Activated naive CD8-positive, alpha-beta T cell (primary cell): ENCODE results near the gene GIMAP7.

Source experiments
- H3K27ac Mint-ChIP-seq: one replicate; pipeline ENCODE4 v1.8.0; 2021; ENCODE audit warnings: mixed read lengths
- H3K27me3 Mint-ChIP-seq: one replicate; pipeline ENCODE4 v1.8.0; 2021; ENCODE audit warnings: mixed read lengths
- H3K36me3 Mint-ChIP-seq: one replicate; pipeline ENCODE4 v1.8.0; 2021; ENCODE audit warnings: mixed read lengths
- H3K4me1 Mint-ChIP-seq: one replicate; pipeline ENCODE4 v1.8.0; 2021; ENCODE audit warnings: low read depth, mixed read lengths
- H3K4me3 Mint-ChIP-seq: one replicate; pipeline ENCODE4 v1.8.0; 2021; ENCODE audit warnings: mild to moderate bottlenecking, mixed read lengths
- H3K9me3 Mint-ChIP-seq: one replicate; pipeline ENCODE4 v1.8.0; 2021; ENCODE audit warnings: low read depth, mixed read lengths

The GIMAP7 gene

GRCh38 chr7:150538259-150538658 is 23.6 kb downstream of the GIMAP7 start:
- H3K4me1 Mint-ChIP-seq: peaks cover 5% of the 10 kb centered on the region
- no peaks in the 10 kb centered on the region for H3K27me3 Mint-ChIP-seq
- peaks cover 27% of the 10 kb centered on the region for H3K36me3 Mint-ChIP-seq
- H3K4me3 Mint-ChIP-seq: no peak overlapping the region
- no peak overlapping the region for H3K27ac Mint-ChIP-seq
- peaks cover 21% of the 10 kb centered on the region for H3K9me3 Mint-ChIP-seq

GRCh38 chr7:150553163-150553562 is 38.5 kb downstream of the GIMAP7 start:
- H3K9me3 Mint-ChIP-seq: peaks cover 12% of the 10 kb centered on the region
- peaks cover 30% of the 10 kb centered on the region for H3K36me3 Mint-ChIP-seq
- no peak overlapping the region for H3K4me3 Mint-ChIP-seq

GRCh38 chr7:150556521-150557138 is 42.0 kb downstream of the GIMAP7 start:
- Mint-ChIP-seq H3K27ac (peak overlapping the region; percentile 91), H3K4me1 (peaks cover 70% of the 10 kb centered on the region), H3K4me3 (peak overlapping the region; percentile 69), H3K9me3 (peaks cover 17% of the 10 kb centered on the region), H3K36me3 (peaks cover 36% of the 10 kb centered on the region), H3K27me3 (no peaks in the 10 kb centered on the region)

More at GRCh38 chr7:150553163-150553562, 38.5 kb downstream of the GIMAP7 start:
- no peaks in the 10 kb centered on the region for H3K27me3 Mint-ChIP-seq
- peaks cover 64% of the 10 kb centered on the region for H3K4me1 Mint-ChIP-seq
- peak overlapping the region; percentile 82 for H3K27ac Mint-ChIP-seq

GRCh38 chr7:150560486-150560885 is 45.8 kb downstream of the GIMAP7 start:
- H3K9me3 Mint-ChIP-seq: peaks cover 7% of the 10 kb centered on the region
- peak overlapping the region; percentile 76 for H3K27ac Mint-ChIP-seq
- peaks cover 11% of the 10 kb centered on the region for H3K36me3 Mint-ChIP-seq
- H3K4me1 Mint-ChIP-seq: peaks cover 74% of the 10 kb centered on the region
- no peak overlapping the region for H3K4me3 Mint-ChIP-seq
- H3K27me3 Mint-ChIP-seq: no peaks in the 10 kb centered on the region

- Mint-ChIP-seq H3K4me1 (peaks cover 78% of the 10 kb centered on the region), H3K36me3 (peaks cover 9% of the 10 kb centered on the region), H3K27ac (peak overlapping the region; percentile 100)
These were observed 48.2 kb downstream of the GIMAP7 start for GRCh38 chr7:150562919-150563318.

GRCh38 chr7:150564006-150564405 is 49.3 kb downstream of the GIMAP7 start:
- H3K36me3 Mint-ChIP-seq: peaks cover 11% of the 10 kb centered on the region
- peak overlapping the region; percentile 83 for H3K4me3 Mint-ChIP-seq
- H3K27me3 Mint-ChIP-seq: no peaks in the 10 kb centered on the region
- peak overlapping the region; percentile 100 for H3K27ac Mint-ChIP-seq
- peaks cover 4% of the 10 kb centered on the region for H3K9me3 Mint-ChIP-seq
- H3K4me1 Mint-ChIP-seq: peaks cover 77% of the 10 kb centered on the region

More at GRCh38 chr7:150562919-150563318, 48.2 kb downstream of the GIMAP7 start:
- peak overlapping the region; percentile 83 for H3K4me3 Mint-ChIP-seq
- H3K27me3 Mint-ChIP-seq: no peaks in the 10 kb centered on the region
- peaks cover 4% of the 10 kb centered on the region for H3K9me3 Mint-ChIP-seq

GRCh38 chr7:150564566-150564965 is 49.9 kb downstream of the GIMAP7 start:
- Mint-ChIP-seq H3K4me1 (peaks cover 83% of the 10 kb centered on the region), H3K27ac (peak overlapping the region; percentile 100), H3K9me3 (peaks cover 4% of the 10 kb centered on the region), H3K4me3 (peak overlapping the region; percentile 83), H3K27me3 (no peaks in the 10 kb centered on the region), H3K36me3 (peaks cover 17% of the 10 kb centered on the region)

GRCh38 chr7:150565239-150565638 is 50.6 kb downstream of the GIMAP7 start:
- Mint-ChIP-seq H3K9me3 (peaks cover 4% of the 10 kb centered on the region), H3K36me3 (peaks cover 17% of the 10 kb centered on the region), H3K27ac (peak overlapping the region; percentile 100)

GRCh38 chr7:150566123-150566522 is 51.5 kb downstream of the GIMAP7 start:
- peak overlapping the region; percentile 100 for H3K27ac Mint-ChIP-seq
- peak overlapping the region; percentile 92 for H3K4me3 Mint-ChIP-seq
- peaks cover 1% of the 10 kb centered on the region for H3K9me3 Mint-ChIP-seq
- no peaks in the 10 kb centered on the region for H3K27me3 Mint-ChIP-seq
- peaks cover 20% of the 10 kb centered on the region for H3K36me3 Mint-ChIP-seq
- peaks cover 95% of the 10 kb centered on the region for H3K4me1 Mint-ChIP-seq

More at GRCh38 chr7:150565239-150565638, 50.6 kb downstream of the GIMAP7 start:
- Mint-ChIP-seq H3K27me3 (no peaks in the 10 kb centered on the region), H3K4me1 (peaks cover 90% of the 10 kb centered on the region), H3K4me3 (peak overlapping the region; percentile 22)

GRCh38 chr7:150566572-150566971 is 51.9 kb downstream of the GIMAP7 start:
- Mint-ChIP-seq H3K4me3 (peak overlapping the region; percentile 92), H3K27ac (peak overlapping the region; percentile 100), H3K4me1 (peaks cover 92% of the 10 kb centered on the region), H3K36me3 (peaks cover 22% of the 10 kb centered on the region), H3K9me3 (no peaks in the 10 kb centered on the region), H3K27me3 (no peaks in the 10 kb centered on the region)

- Mint-ChIP-seq H3K27ac (peak within 1 kb of the TSS; percentile 100), H3K4me1 (peaks cover 88% of the 10 kb centered on the region), H3K9me3 (no peaks in the 10 kb centered on the region), H3K27me3 (no peaks in the 10 kb centered on the region), H3K4me3 (peak within 1 kb of the TSS; percentile 92), H3K36me3 (peaks cover 28% of the 10 kb centered on the region)
These were observed 52.5 kb downstream of the GIMAP7 start, which contains the start of gene GIMAP4 for GRCh38 chr7:150567169-150567568. Gene GIMAP4 (plus strand): TSS chr7:150567390. CDS start chr7:150569902, 2,512 bp downstream.

- peak overlapping the region; percentile 92 for H3K4me3 Mint-ChIP-seq
- H3K27ac Mint-ChIP-seq: peak overlapping the region; percentile 100
- H3K27me3 Mint-ChIP-seq: no peaks in the 10 kb centered on the region
- H3K9me3 Mint-ChIP-seq: peaks cover 7% of the 10 kb centered on the region
- H3K4me1 Mint-ChIP-seq: peaks cover 84% of the 10 kb centered on the region
- peaks cover 35% of the 10 kb centered on the region for H3K36me3 Mint-ChIP-seq
These were observed 53.2 kb downstream of the GIMAP7 start for GRCh38 chr7:150567871-150568301.

GRCh38 chr7:150568714-150569113 is 54.0 kb downstream of the GIMAP7 start:
- Mint-ChIP-seq H3K4me1 (peaks cover 80% of the 10 kb centered on the region), H3K27ac (peak overlapping the region; percentile 100), H3K9me3 (peaks cover 11% of the 10 kb centered on the region), H3K4me3 (peak overlapping the region; percentile 92), H3K27me3 (no peaks in the 10 kb centered on the region), H3K36me3 (peaks cover 42% of the 10 kb centered on the region)

- Mint-ChIP-seq H3K27me3 (no peaks in the 10 kb centered on the region), H3K36me3 (peaks cover 47% of the 10 kb centered on the region), H3K9me3 (peaks cover 11% of the 10 kb centered on the region), H3K4me1 (peaks cover 74% of the 10 kb centered on the region), H3K4me3 (peak overlapping the region; percentile 92), H3K27ac (peak overlapping the region; percentile 100)
These were observed 54.7 kb downstream of the GIMAP7 start for GRCh38 chr7:150569245-150569955.
